ENCODE measurements around the gene THADA. TPM values are rescaled to one million over a fixed set of nuclear protein-coding genes. Genes with fewer than 3 reads are reported as not detected.
"Not testable (repeated sequence)": the region's sequence is repeated elsewhere in the genome, so short reads cannot be mapped to it uniquely, and the experiment has no call there.

THADA gene
- total RNA-seq, 1 donor from 2014 or later: 22.8 TPM

- DNase-seq (ENCODE audit: low read depth in 2 of 2): no peak
These were observed 402.2 kb downstream of the THADA start for GRCh38 chr2:43193652-43194120.

GRCh38 chr2:43192744-43193651 lies 402.8 kb downstream of the THADA start:
- no peak for DNase-seq (ENCODE audit: low read depth in 2 of 2)

GRCh38 chr2:43191947-43192516 lies 403.8 kb downstream of the THADA start:
- no peak for DNase-seq (ENCODE audit: low read depth in 2 of 2)

DNA sequence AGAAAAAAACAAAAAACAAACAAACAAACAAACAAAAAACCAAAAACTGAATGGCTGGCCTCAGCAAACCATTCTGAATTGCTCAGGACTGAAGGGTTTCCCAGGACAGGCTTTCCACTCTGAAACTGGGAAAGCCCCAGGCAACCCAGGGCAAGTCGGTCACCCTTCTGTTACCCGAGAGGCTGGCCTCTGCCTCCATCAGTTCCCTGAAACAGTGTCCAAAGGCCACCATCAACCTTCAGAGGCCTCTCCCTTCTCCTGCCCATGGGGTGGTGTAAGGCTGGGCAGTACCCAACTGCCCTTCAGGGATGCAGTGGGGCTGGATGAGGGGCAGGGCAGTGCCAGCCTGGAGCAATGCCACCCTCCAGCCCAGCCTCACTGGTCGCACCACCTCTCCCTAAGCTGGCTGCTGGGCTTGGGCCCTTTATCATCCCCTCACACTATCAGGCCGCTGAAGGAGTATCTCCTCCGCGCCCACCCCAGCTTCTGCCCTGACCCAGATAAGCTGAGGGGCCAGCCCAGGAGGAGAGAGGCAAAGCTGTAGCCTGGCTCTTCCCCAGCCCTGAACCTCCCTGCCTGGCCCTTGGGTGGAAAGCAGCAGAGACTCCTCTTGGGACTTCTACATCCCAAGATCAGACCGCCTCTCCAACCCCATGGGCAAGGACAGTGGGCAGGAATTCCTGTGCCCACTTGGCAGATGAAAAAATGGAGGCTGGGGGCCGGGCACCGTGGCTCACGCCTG lies 405.4 kb downstream of the THADA start:
- no peak for DNase-seq (ENCODE audit: low read depth in 2 of 2)

DNA sequence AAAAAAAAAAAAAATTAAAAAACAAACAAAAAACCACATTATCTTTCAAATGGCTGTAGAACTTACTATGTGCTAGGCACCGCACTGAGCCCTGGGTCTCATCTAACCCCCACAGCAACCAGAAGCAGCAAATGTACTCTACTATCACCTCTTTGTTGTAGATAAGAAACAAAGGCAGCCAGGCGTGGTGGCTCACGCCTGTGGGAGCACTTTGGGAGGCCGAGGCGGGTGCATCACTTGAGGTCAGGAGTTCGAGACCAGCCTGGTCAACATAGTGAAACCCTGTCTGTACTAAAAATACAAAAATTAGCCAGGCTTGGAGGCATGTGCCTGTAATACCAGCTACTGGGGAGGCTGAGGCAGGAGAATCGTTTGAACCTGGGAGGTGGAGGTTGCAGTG lies 406.0 kb downstream of the THADA start:
- DNase-seq (ENCODE audit: low read depth in 2 of 2): not testable (repeated sequence)

- no peak for DNase-seq (ENCODE audit: low read depth in 2 of 2)
These were observed 407.1 kb downstream of the THADA start for GRCh38 chr2:43188561-43189386.

DNA sequence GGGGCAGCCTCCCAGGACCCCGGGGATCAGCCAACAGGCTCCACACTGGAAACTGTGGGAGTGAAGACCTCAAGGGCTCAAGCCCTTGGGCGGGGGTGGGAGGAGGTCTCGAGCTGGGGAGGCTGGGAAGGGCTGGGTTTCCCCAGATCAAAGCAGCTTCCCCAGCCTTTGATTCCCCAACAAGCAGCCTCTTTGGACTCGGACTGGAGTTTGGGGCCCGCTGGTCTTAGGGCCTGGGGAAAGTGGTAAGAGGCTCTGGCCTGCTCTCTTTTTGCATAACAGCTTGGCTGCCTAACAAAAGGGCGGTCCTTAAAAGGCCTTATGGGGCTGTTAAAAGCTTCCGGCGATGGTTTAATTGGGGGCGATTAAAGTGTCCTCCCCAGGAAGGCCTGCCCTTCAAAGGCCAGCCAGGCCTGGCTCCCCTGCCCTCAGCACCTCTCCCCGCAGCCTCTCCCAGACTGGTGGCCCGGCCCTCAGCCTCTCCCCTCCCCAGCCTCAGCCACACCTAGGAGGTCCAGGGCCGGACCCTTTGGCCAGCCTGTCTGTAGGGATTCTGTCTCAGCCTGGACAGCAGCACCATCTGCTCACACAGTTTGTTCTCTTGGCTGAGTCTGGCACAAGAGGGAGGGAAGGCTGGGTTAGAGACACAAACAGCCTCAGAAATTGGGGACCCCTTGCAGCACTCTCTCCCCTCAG lies 409.0 kb downstream of the THADA start:
- DNase-seq (ENCODE audit: low read depth in 2 of 2): no peak

DNA sequence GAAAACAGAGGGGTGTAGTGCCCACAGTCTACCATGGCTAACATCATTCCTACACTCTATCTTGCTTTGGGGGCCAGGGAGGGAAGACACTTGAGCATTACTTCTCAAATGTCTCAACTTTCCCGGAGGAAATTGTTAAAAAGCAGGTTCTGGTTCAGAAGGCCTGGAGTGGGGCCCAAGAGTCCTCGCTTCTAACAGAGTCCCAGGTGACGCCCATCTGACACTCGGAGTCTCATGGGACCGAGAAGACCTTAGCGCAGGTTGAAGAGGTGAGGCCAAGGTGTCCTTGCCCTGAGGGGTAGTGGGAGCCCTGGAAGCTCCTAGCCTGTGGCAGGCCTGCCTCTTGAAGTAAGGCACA lies 409.5 kb downstream of the THADA start:
- no peak for DNase-seq (ENCODE audit: low read depth in 2 of 2)

DNA sequence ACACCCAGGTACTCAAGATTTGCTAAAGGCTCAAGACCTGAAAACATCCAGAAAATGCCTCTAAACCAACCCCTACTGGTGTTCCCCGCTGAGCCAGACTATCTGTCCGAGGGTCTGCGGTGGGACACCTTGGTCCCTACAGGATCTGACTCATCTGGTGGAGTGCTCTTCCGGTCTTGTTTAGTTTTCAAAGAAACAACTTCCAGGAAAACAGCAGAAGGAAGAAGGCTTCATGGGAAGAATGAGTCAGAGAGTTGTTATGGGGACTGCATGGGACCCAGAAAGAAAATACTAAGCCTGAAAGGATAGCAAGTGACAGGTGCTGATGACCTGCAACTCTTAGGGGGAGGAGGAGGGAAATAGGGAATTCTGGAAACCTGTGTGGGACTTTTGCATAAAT lies 410.7 kb downstream of the THADA start:
- DNase-seq (ENCODE audit: low read depth in 2 of 2): peak in 1 of 2 donors; percentile 69

- DNase-seq (ENCODE audit: low read depth in 2 of 2): peak in 1 of 2 donors; percentile 70
These were observed 411.4 kb downstream of the THADA start for GRCh38 chr2:43184339-43184895.

DNA sequence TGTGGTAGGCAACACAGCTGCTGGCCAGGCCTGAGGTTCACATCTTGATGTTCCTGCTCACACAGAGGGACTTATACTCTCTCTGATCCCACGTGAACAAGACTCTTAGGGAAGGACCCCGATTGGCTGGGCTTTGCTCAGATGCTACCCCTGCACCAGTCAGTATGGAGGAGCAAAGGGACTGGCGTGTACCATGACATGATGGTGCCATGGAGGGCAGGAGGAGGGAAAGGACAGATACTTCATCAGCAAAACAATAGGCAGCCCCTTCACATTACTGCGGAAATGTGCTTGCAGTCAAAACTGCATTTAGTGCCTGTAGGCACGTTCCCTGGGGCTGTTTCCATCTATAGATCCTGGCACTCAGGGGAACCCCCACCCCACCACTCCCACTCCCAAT lies 412.1 kb downstream of the THADA start:
- no peak for DNase-seq (ENCODE audit: low read depth in 2 of 2)

DNA sequence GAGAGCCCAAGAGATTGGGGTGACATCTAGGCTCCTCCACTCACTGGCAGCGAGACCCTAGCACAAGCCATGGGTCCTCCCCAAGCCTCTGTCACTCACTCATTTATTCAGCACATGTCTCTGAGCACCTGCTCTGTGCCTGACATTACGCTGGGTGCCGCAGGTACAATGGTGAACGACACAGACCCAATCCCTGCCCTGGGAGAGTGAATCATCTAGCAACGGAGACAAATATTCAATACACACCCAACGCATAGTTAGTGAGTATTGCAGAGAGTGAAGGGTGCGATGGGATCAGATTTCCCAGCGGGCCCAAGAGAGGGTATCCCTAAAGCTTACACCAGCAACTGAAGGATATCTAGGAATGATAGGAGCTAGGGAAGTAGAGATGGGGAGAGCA lies 414.9 kb downstream of the THADA start:
- no peak for DNase-seq (ENCODE audit: low read depth in 2 of 2)

Other genes with a start within 250 kb of the THADA start
- under 0.01 TPM in 1 of 2 replicates, not detected in the other for gene PLEKHH2, start 41.2 kb upstream of the THADA start, total RNA-seq
- gene C1GALT1C1L, start 80.4 kb upstream of the THADA start, total RNA-seq: not detected in 2 replicates
- 6.5 and 7.6 TPM in 2 replicates for gene DYNC2LI1, start 178.0 kb upstream of the THADA start, total RNA-seq
- gene ABCG5, start 242.8 kb upstream of the THADA start, total RNA-seq: not detected in 2 replicates
- not detected in 2 replicates for gene ABCG8, start 242.9 kb upstream of the THADA start, total RNA-seq